PFSK-1 (cell line): ENCODE results near the gene TBCB.

Experiments used
- FOXP2 ChIP-seq: optimal IDR thresholded peaks from 2 replicates; pipeline ENCODE3; 2011; ENCODE audit warnings: borderline replicate concordance, control low read depth, inconsistent platforms; ENCODE audit not compliant: insufficient read depth; ENCODE audit errors: extremely low read length, extremely low read depth
- POLR2AphosphoS5 ChIP-seq: IDR thresholded peaks from 2 replicates; pipeline ENCODE4 v1.6.1; 2012; ENCODE audit warnings: low read depth, mild to moderate bottlenecking, control low read depth, low read length, moderate library complexity
- SIN3A ChIP-seq: IDR thresholded peaks from 2 replicates; pipeline ENCODE4 v1.6.1; 2012; ENCODE audit warnings: mild to moderate bottlenecking, low read length, moderate library complexity, borderline replicate concordance; ENCODE audit not compliant: insufficient read depth
- TAF1 ChIP-seq: IDR thresholded peaks from 2 replicates; pipeline ENCODE4 v1.6.1; 2012; ENCODE audit warnings: low read length, control low read depth, borderline replicate concordance; ENCODE audit not compliant: insufficient read depth
- TF ChIP-seq, protein P1 (sequence below), 2 experiments: IDR thresholded peaks; 2 replicates each; pipeline versions ENCODE4 v1.6.1 to v1.8.0; 2011 to 2012; ENCODE audit warnings: low read depth in 2 of 2, low read length in 2 of 2, control low read depth in 1 of 2, inconsistent platforms in 1 of 2, mild to moderate bottlenecking in 1 of 2, moderate library complexity in 1 of 2; ENCODE audit not compliant: insufficient read depth in 1 of 2

The TBCB gene

GRCh38 chr19:36120092-36120983, 5.1 kb downstream of the TBCB start:
- TF ChIP-seq POLR2AphosphoS5 = no peak
- TF ChIP-seq, protein P1, sequence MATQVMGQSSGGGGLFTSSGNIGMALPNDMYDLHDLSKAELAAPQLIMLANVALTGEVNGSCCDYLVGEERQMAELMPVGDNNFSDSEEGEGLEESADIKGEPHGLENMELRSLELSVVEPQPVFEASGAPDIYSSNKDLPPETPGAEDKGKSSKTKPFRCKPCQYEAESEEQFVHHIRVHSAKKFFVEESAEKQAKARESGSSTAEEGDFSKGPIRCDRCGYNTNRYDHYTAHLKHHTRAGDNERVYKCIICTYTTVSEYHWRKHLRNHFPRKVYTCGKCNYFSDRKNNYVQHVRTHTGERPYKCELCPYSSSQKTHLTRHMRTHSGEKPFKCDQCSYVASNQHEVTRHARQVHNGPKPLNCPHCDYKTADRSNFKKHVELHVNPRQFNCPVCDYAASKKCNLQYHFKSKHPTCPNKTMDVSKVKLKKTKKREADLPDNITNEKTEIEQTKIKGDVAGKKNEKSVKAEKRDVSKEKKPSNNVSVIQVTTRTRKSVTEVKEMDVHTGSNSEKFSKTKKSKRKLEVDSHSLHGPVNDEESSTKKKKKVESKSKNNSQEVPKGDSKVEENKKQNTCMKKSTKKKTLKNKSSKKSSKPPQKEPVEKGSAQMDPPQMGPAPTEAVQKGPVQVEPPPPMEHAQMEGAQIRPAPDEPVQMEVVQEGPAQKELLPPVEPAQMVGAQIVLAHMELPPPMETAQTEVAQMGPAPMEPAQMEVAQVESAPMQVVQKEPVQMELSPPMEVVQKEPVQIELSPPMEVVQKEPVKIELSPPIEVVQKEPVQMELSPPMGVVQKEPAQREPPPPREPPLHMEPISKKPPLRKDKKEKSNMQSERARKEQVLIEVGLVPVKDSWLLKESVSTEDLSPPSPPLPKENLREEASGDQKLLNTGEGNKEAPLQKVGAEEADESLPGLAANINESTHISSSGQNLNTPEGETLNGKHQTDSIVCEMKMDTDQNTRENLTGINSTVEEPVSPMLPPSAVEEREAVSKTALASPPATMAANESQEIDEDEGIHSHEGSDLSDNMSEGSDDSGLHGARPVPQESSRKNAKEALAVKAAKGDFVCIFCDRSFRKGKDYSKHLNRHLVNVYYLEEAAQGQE (IDR thresholded peaks at IDR 0.05; ENCODE audit: insufficient read depth in 1 of 2, low read depth in 2 of 2, low read length in 2 of 2) = no peak
- no peak for TF ChIP-seq SIN3A
- no peak for TF ChIP-seq FOXP2
- TF ChIP-seq TAF1 = no peak

DNA sequence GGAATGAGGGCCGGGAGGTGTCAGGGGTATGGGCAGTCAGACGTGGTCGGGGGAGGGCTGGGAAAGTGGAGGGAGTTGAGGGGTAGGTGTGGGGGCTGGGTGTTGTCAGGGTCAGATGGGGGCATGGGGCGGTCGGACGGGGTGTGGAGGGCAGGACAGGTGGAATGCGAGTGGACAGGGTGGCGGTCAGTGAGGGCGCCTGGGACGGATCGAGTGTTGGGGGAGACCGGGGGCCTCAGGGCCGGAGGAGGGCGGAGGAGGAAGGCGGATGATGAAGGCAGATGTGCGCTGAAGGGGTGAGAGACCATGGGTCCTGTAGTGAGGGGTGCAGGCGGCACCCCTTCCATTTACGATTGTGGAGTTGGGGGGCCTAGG, 5.7 kb downstream of the TBCB start:
- TF ChIP-seq SIN3A (no peak), FOXP2 (no peak), TAF1 (no peak), POLR2AphosphoS5 (no peak)
- TF ChIP-seq, protein P1 (IDR thresholded peaks at IDR 0.05; ENCODE audit: insufficient read depth in 1 of 2, low read depth in 2 of 2, low read length in 2 of 2) = no peak

- TF ChIP-seq, protein P1 (IDR thresholded peaks at IDR 0.05; ENCODE audit: insufficient read depth in 1 of 2, low read depth in 2 of 2, low read length in 2 of 2) = no peak
- no peak for TF ChIP-seq SIN3A
- TF ChIP-seq TAF1 = no peak
- TF ChIP-seq POLR2AphosphoS5 = no peak
- TF ChIP-seq FOXP2 = no peak
These were observed 6.3 kb downstream of the TBCB start for GRCh38 chr19:36121486-36122124.

- TF ChIP-seq, protein P1 (IDR thresholded peaks at IDR 0.05; ENCODE audit: insufficient read depth in 1 of 2, low read depth in 2 of 2, low read length in 2 of 2) = no peak
- TF ChIP-seq FOXP2 (no peak), SIN3A (no peak), TAF1 (no peak), POLR2AphosphoS5 (no peak)
These were observed 10.3 kb downstream of the TBCB start for GRCh38 chr19:36125557-36125956.
